Measurements from ENCODE around the gene ICOS. TPM values are rescaled to one million over a fixed set of nuclear protein-coding genes. Genes with fewer than 3 reads are reported as not detected.

Gene ICOS
- total and polyA plus RNA-seq, 2 donors (not counting 3 experiments of a cell fraction or from before 2014, with no cell fraction given) = not detected

DNA sequence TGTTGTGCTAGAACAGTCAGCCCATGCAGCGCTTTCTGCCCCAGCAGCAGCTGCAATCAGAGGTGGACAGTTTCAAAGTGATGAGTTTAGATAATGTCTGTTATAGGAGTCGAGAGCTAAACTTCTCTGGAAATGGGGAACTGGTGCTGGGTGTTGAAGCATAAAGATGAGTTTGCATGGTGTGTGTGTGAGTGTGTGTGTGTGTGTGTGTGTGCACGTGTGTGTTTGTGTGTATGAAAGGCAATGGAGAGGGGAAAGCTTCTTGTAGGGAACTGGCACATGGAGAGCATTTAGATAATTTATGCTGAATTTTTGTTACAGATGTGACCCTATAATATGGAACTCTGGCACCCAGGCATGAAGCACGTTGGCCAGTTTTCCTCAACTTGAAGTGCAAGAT lies 22.7 kb downstream of the ICOS start:
- intact Hi-C loops (cut with micrococcal nuclease) = no loop called here
- no peak overlapping the region for H3K9ac ChIP-seq (replicated peaks; ENCODE audit: extremely low read depth, insufficient read depth, low read length)
- H3K9me3 ChIP-seq (replicated peaks; ENCODE audit: control insufficient read depth, insufficient read depth, low read length) = no peaks in the 10 kb centered on the region
- DNase-seq (ENCODE audit: low read depth, low spot score) (no peak), FAIRE-seq (no peak)
- no peak overlapping the region for H2AFZ ChIP-seq (ENCODE audit: low read depth, low read length)
- no peaks in the 10 kb centered on the region for H3K9me1 ChIP-seq (replicated peaks; ENCODE audit: control insufficient read depth, extremely low read depth, insufficient read depth, low read length)
- no peak overlapping the region for H3K4me2 ChIP-seq (ENCODE audit: insufficient read depth, low read length)
- H3K4me1 ChIP-seq (ENCODE audit: control insufficient read depth, extremely low read depth, insufficient read depth, low read length) = no peaks in the 10 kb centered on the region
- POLR2A ChIA-PET = no interaction called here
- H3K27ac ChIP-seq (ENCODE audit: insufficient read depth, low read depth, low read length) = no peak overlapping the region
- no peak overlapping the region for H3K4me3 ChIP-seq (replicated peaks in 1 of 3; ENCODE audit: insufficient read depth in 1 of 3, low read depth in 1 of 3, low read length in 3 of 3)
- dilution Hi-C loops (cut with MboI; ENCODE audit: extremely low pct_ligation_motif_present, low sequenced_read_pairs) = no loop called here
- CTCF ChIA-PET = no interaction called here
- TF ChIP-seq EZH2 (IDR thresholded peaks at IDR 0.05; ENCODE audit: borderline replicate concordance, low read depth, low read length, severe bottlenecking) (no peak), FOS (IDR thresholded peaks at IDR 0.05; ENCODE audit: borderline replicate concordance, insufficient read depth, low read length) (no peak), GATA2 (IDR thresholded peaks at IDR 0.05; ENCODE audit: insufficient read depth, insufficient read length, low read depth, low read length) (no peak), POLR2AphosphoS5 (IDR thresholded peaks at IDR 0.05; ENCODE audit: insufficient read depth, low read depth, low read length) (no peak), POLR2A (IDR thresholded peaks at IDR 0.05; ENCODE audit: low read depth, low read length) (no peak), JUN (IDR thresholded peaks at IDR 0.05; ENCODE audit: borderline replicate concordance, insufficient read depth, insufficient read length, low read depth) (no peak), MYC (IDR thresholded peaks at IDR 0.05; ENCODE audit: low read depth, low read length) (no peak)
- TF ChIP-seq, protein P1, sequence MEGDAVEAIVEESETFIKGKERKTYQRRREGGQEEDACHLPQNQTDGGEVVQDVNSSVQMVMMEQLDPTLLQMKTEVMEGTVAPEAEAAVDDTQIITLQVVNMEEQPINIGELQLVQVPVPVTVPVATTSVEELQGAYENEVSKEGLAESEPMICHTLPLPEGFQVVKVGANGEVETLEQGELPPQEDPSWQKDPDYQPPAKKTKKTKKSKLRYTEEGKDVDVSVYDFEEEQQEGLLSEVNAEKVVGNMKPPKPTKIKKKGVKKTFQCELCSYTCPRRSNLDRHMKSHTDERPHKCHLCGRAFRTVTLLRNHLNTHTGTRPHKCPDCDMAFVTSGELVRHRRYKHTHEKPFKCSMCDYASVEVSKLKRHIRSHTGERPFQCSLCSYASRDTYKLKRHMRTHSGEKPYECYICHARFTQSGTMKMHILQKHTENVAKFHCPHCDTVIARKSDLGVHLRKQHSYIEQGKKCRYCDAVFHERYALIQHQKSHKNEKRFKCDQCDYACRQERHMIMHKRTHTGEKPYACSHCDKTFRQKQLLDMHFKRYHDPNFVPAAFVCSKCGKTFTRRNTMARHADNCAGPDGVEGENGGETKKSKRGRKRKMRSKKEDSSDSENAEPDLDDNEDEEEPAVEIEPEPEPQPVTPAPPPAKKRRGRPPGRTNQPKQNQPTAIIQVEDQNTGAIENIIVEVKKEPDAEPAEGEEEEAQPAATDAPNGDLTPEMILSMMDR (IDR thresholded peaks at IDR 0.05; ENCODE audit: extremely low read depth in 1 of 2, insufficient read depth in 1 of 2, low read depth in 1 of 2, low read length in 2 of 2) = no peak
- TF ChIP-seq, protein P2, sequence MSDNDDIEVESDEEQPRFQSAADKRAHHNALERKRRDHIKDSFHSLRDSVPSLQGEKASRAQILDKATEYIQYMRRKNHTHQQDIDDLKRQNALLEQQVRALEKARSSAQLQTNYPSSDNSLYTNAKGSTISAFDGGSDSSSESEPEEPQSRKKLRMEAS (IDR thresholded peaks at IDR 0.05; ENCODE audit: insufficient read depth, insufficient read length) = no peak
- no TSS peak for BruUV-seq (replicated peaks)
- H3K36me3 ChIP-seq (ENCODE audit: control insufficient read depth in 2 of 2, extremely low read depth in 1 of 2, insufficient read depth in 2 of 2, low read length in 2 of 2) = no peaks in the 10 kb centered on the region
- no peaks in the 10 kb centered on the region for H4K20me1 ChIP-seq (replicated peaks; ENCODE audit: control insufficient read depth, extremely low read depth, insufficient read depth, low read length)
- peaks cover 8 to 12% of the 10 kb centered on the region in 2 experiments for H3K27me3 ChIP-seq (ENCODE audit: control insufficient read depth in 2 of 2, insufficient read depth in 2 of 2, low read length in 2 of 2)
- no peaks in the 10 kb centered on the region for H3K79me2 ChIP-seq (ENCODE audit: control insufficient read depth, insufficient read depth, low read length)
